HG03064 (cell line): Measurements from ENCODE around the gene NCAPH2.

Experiments used
- ATAC-seq: cut with Tn5 transposase; IDR thresholded peaks from one replicate; pipeline ENCODE4 v1.9.1; 2021; ENCODE audit warnings: low read depth; ENCODE audit not compliant: unreplicated experiment

NCAPH2 gene

DNA sequence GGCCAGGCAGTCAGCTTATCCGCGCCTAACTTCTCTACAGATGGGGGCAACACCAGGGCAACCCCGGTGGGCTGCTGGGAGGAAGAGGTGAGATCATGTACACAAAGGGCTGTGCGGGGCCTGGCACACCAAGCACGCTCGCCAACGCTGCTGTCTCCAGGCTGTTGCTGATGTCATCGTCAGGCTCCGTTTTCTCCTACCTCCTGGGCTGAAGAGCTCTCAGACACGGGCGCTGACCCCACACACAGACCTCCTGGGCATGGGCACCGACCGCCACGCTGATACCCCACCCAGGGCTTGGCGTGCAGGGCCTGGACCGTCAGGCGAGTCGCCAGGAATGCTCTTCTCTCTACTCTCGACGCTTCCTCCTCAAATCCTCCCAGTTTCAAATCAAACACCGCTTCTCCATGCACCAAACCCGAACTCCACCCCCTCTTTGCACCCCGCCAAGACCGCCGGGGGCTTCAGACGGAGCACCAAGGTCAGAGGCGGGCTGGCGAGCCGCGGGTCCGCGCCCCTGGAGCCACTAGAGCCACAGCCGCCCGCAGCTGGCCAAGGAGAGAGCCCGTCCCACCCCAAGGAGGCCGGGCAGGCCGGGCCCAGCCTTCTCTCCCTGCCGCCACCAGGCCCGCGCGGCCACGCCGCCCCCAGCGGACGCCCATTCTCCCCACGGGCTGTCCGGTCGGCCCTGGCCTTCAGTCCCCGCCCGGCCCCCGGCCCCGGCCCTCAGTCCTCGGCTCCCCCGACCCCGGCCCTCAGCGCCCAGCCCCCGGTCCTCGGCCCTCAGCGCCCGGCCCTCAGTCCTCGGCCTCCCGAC is 34.0 kb upstream of the NCAPH2 start:
- no peak for ATAC-seq

GRCh38 chr22:50474710-50475651 is 33.0 kb upstream of the NCAPH2 start, which contains the start of gene SBF1:
SBF1 (minus strand) TSS chr22:50475035; CDS start chr22:50474840, 195 bp downstream.
- ATAC-seq, result peak; percentile 57

GRCh38 chr22:50475652-50476002 is 32.4 kb upstream of the NCAPH2 start:
- ATAC-seq, result no peak

DNA sequence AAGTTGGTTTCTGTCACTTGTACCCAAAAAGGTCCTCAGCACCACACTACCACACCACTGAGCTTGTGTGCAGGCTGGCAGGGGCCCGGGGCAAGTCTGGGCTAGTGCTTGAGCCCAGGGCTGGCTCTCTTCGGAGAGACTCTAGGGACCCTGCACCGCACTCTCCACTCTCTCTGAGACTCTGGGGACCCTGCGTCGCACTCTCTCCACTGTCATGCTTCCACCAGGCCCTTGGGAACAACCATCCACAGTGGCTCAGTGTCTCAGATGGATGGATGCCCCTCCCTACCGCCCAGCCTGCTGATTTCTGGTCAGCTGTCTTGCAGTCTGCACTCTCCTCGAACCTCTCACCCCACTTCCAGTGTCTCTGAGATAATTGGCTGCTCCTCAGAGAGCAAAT is 31.2 kb upstream of the NCAPH2 start:
- ATAC-seq, result no peak

GRCh38 chr22:50477923-50478322 is 30.1 kb upstream of the NCAPH2 start:
- no peak for ATAC-seq

GRCh38 chr22:50479721-50480120 is 28.3 kb upstream of the NCAPH2 start:
- no peak for ATAC-seq

- no peak for ATAC-seq
Observed at GRCh38 chr22:50481045-50481439, 27.0 kb upstream of the NCAPH2 start.

DNA sequence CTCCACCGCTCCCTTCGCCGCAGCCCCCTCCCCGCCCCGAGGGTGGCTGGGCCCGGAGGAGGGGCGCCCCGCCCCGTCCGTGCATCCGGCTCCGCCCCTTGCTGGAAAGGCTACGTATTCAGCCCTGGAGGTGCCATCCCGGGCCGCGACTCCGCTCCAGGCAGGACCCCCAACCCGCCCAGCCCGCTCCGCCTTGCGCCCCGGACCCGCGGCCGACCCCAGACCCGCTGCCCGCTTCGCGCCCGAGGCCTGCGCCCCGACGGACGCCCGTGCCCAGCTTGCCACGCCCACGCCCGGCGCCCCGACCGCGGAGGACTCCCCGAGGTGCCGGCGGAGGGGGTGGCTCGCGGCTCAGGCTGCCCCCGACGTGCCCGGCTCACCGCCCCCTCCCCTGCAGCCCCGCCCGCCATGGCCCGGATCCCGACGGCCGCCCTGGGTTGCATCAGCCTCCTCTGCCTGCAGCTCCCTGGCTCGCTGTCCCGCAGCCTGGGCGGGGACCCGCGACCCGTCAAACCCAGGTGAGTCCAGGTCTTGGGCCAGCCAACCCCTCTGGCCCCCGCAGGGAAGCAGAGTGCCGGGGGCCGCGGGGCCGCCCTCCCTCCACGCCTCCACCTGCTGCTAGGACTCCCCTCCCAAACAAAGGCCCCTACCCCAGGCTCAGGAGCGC is 26.5 kb upstream of the NCAPH2 start, which contains the start of gene ADM2:
Gene ADM2 (plus strand): TSS at position 104 of the 667 bp plus-strand sequence. CDS start 305 bp downstream, at position 409.
- no peak for ATAC-seq

DNA sequence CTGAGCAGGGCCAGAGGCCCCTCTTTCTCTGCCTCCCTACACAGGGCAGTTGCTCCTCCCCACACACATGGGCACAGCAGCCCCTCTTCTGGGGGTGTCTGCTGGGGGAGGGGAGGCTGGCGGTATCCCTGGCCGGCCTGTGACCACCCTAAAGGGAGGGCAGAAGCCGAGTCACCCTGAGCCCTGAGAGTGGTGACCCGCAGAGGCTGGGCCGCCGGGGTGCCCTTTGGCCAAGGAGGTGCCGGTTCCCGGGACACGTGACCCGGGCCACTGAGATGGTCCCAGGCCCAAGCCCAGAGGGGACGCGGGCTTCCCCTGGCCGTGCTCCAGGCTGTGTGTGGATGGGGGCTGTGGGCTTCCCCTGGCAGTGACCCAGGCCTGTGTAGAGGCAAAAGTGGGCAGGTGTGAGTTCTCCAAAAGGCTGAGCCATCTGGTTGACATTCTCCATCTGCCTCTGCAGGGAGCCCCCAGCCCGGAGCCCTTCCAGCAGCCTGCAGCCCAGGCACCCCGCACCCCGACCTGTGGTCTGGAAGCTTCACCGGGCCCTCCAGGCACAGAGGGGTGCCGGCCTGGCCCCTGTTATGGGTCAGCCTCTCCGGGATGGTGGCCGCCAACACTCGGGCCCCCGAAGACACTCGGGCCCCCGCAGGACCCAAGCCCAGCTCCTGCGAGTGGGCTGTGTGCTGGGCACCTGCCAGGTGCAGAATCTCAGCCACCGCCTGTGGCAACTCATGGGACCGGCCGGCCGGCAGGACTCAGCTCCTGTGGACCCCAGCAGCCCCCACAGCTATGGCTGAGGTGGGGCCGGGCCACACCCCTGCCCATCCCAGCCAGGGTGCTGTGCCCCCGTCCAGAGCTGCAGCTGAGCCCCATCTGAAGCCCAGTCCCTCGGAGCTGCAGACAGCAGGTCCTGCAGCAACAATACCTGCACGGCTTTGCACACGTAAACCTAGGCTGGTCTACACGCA is 25.6 kb upstream of the NCAPH2 start:
- no peak for ATAC-seq

- no peak for ATAC-seq
Observed at GRCh38 chr22:50483106-50483505, 24.9 kb upstream of the NCAPH2 start.

DNA sequence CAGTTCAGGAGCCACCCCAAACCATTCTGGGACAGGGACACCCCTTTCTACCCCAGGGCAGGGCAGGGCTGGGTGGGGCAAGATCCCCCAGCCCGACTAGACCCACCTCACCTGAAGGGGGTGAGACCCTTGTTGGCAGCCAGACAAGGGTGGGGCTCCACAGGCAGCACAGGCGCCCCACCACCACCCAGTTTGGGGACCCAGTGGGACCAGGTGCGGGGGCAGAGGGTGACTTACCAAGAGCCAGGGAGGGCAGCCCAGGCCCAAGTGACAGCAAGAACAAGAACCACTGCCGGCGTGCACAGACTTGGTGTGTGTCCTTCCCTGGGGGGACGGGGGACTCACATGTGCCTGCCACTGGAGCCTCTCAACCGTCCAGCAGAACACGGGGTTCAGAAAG is 24.5 kb upstream of the NCAPH2 start:
- ATAC-seq, result no peak

GRCh38 chr22:50483977-50484853 is 23.8 kb upstream of the NCAPH2 start:
- ATAC-seq, result no peak

DNA sequence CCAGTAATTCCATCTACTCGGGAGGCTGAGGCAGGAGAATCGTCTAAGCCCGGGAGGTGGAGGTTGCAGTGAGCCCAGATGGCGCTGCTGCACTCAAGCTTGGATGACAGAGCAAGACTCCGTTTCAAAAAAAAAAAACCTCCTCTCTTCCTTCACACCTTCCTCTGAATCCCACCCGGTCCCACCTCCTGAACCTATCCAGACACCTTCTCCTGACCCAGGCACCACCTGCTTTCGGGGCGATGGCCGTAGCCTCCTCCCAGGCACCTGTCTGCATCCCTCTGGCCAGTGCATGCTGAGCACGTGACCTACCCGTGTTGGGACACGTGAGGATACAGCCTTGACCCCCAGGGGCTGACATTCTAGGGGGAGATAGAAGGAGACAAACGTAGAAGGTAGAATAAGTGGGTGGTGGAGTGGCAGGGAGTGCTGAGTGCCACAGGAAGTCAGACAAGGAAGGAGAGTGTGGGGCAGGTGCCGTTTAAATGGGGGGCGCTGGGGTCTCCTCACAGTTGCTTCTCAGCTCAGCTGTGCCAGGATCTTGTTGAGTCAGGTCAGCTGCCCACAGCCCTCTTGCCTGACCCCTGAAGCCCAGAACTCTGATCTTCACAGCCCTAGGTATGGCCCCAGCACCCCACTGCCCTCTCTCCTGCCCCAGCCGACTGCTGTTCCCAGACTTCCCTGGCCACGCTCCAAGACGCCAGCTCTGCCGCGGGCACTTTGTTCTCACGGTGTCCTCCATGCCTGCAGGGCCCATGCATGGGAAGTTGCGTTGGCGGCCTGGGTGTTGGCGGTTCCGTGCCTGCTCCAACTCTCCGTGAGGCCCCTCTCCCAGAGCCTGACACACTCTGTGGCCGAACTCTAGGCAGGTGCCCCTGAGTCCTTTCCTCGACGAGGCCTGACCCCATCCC is 22.5 kb upstream of the NCAPH2 start:
- no peak for ATAC-seq

DNA sequence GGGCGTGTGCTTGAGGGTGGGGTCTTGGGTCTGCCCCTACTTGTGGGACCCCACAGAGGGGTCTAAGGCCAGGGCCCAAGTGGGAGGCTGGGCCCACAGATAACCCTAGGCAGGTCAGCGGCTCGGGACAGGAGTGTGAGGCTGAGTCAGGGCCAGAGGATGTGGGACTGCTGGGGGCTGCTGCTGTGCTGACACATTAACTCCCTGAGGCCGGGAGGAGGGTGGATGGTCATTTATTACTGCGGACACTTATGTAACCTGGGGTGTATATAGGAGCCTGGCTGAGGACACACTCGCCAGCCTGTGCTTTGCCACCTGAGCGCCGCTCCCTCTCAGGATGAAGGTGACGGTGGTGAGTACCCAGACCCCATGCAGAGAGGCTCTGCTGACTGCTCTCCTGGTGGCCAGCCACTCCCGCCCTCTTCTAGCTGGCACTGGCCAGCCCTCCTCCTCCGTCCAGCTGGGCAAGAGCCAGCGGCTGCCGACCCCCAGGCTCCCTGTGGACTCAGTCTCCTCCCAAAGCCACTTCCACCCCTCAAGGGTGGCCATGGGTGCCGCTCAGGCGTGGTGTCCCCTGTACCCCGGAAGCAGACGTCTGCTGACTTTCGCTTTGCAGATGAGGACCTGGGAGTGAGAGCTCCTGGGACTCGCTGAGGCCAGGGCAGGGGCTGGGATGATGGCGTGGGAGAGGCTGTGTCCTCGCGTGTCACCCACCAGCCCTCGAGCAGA is 21.3 kb upstream of the NCAPH2 start, which contains the start of gene MIOX:
Gene MIOX (plus strand): TSS at position 299 of the 729 bp plus-strand sequence. CDS start 39 bp downstream, at position 338.
- no peak for ATAC-seq

- ATAC-seq, result no peak
Observed at GRCh38 chr22:50487290-50488005, 20.6 kb upstream of the NCAPH2 start.

- no peak for ATAC-seq
Observed at GRCh38 chr22:50488006-50488677, 19.9 kb upstream of the NCAPH2 start.
